ENCODE data around the gene THADA.
"Not testable (repeated sequence)": the region's sequence is repeated elsewhere in the genome, so short reads cannot be mapped to it uniquely, and the experiment has no call there.

The THADA gene

DNA sequence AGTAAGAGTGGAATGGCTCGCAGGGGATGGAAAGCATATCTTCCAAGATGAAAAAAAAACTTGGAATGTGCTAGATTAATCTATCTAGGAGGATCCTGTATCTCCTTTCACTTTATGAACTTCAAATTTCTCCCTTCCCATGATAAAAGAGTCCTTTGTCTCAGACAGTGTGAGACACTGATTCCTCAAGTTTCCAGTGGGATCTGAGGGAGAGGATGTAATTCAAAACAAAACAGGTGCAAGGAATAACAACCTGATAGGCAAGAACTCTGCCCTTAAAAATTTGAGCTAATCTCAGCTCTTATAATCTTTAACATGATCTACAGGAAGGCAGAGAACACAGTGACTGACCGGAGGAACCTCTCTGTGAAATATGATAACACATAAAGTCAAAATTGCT lies 207.5 kb downstream of the THADA start:
- no peak for DNase-seq (ENCODE audit: low read depth, low spot score)

DNA sequence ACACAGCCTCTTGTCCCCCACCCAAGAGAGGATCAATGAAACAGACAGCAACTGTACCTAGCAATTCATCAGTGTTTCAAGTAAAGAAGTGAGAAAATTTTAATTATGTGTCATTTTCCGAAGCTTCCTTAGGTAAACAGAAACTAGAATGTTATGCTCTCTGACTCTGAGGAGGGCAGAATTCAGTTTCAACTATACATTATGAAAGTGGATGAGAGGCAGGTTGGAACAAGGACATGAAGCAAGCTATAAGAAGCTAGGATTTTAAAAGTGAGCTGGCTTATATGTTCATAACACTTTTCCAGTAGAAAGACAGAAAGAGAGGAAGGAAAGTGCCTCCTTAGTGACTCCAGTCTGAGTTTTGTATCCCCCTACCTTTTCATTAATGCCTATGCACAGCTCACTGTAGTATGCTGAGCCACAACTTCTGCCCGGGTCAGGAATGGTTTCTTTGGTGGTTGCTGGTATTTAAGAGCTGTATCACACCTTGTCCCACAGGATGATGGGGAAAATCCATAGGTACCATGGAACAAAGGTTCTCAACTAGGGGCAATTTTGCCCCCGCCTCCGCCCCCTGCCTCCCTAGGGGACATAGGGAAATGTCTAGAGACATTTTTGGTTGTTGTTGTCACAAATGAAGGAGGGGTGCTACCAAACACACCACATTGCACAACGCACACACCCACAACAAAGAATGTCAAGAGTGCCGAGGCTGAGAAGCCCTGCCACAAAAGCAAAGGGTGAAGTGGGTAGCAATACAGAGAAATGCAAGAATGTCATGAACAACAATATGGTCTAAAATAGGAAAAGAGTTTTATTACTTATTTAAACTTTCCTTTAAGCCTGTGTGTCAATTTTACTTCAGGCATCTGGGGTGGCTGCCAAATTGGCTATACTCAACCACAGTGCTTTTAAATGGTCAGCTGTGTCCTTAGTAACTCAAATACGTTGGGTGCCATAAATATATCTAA lies 208.5 kb downstream of the THADA start:
- DNase-seq (ENCODE audit: low read depth, low spot score), result no peak

DNA sequence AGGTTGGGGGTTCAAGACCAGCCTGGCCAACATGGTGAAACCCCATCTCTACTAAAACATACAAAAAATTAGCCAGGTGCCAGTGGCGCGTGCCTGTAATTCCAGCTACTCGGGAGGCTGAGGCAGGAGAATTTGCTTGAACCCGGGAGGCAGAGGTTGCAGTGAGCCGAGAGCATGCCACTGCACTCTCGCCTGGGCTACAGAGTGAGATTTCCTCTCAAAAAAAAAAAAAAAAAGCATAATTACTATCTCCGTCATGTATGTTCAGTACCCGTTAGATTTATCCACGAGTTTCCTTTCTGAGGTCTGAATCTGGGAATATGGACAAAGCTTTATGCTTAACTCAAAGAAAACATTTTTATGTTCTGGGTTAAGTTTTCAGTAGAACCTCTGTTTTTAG lies 209.2 kb downstream of the THADA start:
- DNase-seq (ENCODE audit: low read depth, low spot score), result not testable (repeated sequence)

DNA sequence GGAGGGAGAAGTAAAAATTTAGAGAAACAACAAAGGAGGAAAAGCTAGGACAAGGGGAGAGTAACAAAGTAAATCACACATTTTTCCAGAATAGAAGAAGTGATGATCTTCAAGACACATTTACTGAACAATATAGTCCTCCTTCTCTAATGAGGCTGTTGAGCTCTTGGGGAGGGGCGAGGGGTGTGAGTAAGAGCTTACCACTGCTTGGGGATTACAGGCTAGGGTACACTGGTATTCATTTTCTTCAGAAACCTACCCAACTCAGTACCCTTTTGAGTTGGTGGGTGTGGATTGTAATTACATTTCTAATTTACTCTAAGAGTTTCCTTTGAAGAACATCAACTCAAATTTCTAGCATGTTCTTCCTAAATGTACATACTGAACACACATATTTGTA lies 211.7 kb downstream of the THADA start:
- DNase-seq (ENCODE audit: low read depth, low spot score), result no peak

DNA sequence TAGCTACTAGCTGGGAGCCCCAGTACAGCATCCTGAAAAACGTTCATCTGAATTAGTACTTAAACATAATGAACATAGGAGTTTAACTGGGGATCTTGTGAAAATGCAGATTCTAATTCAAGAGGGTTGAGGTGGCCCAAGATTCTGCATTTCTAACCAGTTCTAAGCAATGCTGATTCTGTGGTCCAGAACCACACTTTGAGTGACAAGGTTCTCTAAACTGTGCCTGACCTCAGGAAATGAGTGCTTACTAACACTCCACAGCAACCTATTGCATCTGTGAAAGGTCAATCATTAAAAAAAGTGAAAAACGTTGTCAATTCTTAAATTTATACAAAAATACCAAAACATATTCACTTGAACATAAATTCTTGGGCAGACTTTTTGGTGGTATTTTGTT lies 212.3 kb downstream of the THADA start:
- DNase-seq (ENCODE audit: low read depth, low spot score), result no peak

DNA sequence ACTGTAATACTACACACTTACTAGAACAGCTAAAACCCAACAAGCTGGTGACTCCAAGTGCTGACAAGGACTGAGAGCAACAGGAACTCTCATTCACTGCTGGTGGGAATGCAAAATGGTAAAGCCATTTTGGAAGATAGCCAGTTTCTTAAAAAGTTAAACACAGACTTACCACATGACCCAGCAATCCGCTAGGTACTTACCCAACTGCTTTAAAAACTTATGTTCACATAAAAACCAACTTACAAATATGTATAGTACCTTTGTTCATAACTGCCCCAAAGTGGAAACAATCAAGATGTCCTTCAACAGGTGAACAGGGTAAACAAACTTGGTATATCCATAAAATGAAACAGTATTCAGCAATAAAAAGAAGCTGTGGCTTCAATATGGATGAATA lies 216.3 kb downstream of the THADA start:
- DNase-seq (ENCODE audit: low read depth, low spot score), result no peak

DNA sequence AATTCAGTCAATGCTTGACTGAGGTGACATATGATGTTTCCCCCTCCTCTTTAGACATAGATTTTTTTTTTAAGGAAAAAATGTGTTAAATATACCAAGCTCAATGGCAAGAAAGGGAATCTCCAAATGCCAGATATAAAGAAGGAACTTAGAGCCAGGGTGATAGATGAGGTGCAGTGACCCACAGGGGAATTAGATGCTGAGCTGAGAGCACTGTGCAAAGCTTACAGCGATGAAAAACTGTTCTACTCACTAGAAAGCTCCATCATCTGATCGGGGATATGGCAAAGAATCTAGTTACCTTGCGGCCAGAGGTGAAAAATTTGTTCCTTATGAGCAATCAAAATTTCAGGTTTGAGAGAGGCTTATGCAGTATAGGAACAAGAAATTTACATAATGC lies 218.5 kb downstream of the THADA start:
- no peak for DNase-seq (ENCODE audit: low read depth, low spot score)

DNA sequence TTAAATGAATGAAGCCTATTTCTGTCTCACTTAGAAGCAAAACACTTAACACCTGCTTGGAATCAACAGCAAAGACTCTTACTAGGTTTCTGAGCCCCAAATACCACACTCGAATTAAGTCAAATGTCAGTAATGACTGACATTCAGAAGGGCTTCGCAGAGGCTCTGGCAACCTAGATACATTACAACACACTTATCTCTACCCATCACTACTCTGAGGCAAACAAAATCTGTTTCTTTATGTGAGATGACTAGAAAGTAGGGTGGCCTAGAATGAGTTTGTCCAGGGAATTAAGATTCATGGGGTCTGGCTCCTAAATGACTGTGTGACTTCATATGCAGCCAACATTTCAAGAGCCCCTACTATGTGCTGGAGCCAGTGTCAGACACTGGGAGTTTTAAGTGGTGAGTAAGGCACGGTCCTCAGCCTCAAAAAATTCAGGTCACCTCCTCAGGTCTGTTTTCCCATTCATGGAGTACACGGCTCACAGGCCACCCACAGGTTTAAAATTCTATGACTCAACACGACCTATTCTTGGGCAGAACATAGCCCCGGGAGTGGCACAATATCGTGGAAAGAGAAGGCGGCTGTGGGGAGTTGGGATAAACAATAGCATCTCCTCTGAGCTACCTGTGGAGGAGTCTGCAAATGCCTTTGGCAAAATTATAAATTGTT lies 219.2 kb downstream of the THADA start:
- DNase-seq (ENCODE audit: low read depth, low spot score), result no peak

DNA sequence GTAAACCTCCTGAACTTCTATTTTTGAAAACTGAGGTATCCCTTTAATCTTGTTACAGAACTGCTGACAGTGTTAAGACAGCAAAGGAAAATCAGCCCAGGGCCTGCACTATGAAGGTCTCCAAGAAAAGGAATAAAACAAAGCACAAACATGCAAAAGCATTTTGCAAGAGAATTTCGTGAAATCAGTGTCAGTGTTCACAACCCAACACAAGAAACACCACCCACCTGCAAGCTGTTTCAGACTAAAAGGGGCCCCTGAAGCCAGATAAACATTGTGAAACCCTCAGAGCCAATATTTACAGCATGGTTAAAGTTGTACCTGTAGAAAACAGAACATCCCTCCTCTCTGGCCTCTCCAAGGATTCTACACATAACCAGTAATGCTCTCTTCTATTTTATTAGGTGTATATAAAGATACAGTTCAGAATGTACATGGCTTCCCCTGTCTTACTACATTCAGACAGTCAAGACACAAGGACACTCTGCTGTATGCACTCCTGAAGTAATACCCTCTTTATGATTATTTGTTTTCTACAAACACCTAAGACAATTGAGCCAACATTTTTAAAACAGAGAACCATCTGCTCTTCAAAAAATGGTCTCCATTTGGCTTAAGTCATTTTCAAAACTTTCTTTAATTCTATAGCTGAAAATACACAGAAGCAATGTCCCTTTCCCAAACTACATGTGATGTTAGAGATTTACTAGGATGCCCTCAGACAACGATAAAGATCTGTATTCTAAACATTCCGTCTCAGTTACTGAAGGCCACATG lies 219.9 kb downstream of the THADA start:
- no peak for DNase-seq (ENCODE audit: low read depth, low spot score)

DNA sequence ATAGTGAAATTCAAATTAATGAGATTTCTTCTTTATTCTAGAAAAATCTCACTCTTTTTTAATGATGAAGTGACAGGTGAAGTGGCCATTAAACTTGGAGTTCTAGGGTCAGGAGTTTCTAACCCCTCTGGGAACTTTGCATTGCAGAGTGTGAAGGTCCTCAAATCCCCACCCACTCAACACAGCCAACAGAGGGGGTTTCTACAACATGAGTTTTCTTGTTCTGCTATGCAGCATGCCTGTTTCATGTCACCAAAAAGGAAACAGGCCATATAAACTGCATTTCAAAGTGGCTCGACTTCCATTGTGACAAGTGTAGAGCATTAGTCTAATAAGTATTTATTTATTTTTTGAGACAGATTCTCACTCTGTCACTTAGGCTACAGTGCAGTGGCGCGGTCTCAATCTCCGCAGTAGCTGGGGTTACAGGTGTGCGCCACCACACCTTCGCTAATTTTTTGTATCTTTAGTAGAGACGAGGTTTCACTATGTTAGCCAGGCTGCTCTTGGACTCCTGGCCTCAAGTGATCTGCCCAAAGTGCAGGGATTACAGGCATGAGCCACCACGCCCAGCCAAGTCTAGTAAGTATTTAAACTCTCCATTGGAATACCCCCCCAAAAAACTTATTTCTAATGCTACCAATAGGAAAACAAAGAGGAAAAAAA lies 223.3 kb downstream of the THADA start:
- no peak for DNase-seq (ENCODE audit: low read depth, low spot score)

DNA sequence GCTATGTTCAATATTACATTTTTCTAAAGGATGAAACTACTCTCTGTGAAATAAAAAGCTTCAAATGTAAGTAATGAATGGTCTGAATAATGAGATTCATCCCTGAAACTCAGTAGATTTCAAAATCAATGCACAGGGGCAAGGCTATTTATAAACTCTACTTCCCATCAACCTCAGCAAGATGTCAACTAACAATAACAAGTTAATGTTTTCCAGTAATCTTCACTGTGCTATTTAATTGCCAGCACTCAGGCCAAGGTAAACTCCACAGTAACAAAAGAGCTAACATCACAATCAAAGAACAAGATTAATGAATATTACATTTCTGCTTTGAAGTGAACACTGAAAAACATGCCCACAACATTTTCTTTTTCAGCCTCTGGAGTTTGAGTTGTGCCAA lies 225.1 kb downstream of the THADA start:
- no peak for DNase-seq (ENCODE audit: low read depth, low spot score)

DNA sequence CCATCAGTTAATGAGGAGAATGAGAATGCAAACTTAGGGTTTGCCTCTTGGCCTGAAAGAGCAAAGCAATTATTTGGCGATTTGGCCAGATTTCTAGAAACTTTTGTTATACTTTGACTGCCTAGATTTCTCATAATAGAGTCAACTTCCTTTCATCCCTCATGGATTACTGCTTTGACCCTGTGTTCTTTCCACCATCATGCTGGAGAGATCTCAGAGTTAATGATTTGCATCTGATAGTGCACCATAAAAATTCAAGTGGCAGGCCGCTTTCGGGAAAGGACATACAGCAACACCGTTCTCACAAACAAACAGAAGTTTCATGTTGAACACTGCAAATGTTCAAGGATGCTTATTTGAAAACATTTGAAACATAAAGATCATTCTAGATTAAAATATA lies 225.7 kb downstream of the THADA start:
- DNase-seq (ENCODE audit: low read depth, low spot score), result no peak

DNA sequence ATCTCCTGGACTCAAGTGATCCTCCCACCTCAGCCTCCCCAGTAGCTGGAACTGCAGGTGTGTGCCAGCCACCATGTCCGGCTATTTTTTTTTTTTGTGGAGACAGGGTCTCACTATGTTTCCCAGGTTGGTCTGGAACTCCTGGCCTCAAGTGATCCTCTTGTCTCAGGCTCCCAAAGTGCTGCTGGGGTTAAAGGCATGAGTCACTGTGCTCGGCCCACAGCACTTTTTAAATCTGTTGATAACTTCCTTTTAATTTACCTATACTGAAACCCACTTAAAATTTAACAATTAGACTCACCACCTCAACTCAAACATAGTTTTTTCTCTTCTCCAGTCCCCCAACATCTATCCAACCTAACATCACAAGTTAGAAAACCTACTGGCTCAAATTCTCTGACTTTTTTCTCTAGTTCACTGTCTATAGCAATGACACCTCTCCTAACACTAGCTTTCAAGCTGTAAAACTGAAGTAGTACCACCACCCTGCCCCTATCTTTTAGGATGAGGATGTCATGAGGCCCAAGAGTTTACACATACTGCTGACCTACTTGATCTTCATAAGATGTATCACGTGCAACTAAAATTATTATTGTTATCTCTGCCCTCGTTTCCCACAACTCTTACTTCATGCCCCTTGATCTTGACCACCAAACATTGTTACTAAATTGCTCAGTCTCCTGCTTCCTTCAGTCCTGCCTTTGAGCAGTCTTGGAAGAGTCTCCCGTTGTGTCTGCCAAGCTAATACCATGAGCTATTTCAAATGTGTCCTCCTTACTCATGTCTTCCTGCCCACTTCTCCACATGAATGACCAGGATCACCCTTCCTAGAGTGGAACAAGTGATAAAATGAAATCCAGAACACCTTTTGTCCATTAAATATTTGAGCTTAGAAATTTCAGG lies 227.1 kb downstream of the THADA start:
- DNase-seq (ENCODE audit: low read depth, low spot score), result no peak

DNA sequence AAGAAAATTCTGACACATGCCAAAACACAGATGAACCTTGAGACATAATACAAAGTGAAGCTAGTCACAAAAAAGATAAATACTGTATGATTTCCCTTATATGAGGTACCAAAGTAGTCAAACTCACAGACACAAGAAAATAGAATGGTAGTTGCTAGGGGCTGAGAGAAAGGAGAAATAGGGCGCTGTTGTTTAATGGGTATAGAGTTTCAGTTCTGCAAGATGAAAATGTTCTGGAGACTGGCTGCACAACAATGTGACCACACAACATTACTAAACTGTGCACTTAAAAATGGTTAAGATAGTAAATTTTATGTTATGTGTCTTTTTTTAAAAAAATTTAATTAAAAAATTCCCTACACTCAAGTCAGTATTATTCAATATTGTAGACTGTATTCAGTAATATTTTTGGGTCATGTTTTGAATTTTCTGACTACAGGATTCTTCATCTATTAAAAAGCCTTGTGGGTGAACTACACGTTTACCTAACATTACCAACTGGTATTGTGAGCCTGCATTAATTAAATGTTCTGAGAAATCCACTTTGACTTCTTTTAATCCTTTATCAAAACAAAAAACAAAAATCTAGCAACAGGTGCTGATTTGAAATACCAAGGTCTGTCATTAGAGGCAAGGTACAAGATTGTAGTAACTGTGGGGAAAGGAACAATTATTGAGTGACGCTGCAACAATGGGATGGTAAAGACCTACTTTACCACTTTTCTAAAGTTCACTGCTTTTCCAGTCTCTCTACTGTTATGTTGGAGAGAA lies 228.6 kb downstream of the THADA start:
- DNase-seq (ENCODE audit: low read depth, low spot score), result no peak

DNA sequence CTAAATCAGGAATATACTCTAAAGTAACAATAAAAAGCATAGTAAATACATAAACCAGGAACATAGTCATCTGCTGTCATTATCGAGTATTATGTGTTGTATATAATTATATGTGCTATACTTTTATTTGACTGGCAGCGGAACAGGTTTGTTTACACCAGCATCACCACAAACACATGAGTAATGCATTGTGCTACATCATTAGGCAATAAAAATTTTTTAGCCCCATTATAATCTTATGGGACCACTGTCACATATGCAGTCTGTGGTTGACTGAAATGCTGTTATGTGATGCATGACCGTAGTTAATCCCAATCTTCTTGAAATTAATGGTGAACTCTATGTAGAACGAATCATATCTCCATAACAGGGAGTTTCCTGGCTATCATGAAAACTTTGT lies 232.7 kb downstream of the THADA start:
- DNase-seq (ENCODE audit: low read depth, low spot score), result no peak

DNA sequence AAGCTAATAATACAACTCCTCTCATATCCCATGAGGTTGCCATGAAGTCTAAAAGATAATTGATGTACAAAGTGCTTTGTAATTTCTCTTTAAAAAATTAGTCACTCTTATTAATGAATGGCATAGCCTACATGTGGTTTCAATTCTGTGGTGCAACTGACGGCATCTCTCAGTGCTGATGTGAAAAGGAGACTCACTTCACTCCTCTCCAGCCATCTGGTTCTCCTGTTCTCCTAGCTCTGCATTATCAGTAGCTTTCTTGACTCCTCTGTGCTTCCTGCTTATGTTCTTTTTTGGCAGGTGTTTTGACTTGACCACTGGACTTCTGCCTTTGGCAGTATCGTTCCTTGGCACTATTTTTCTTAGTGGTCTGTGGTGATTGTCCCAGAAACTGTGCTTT lies 234.6 kb downstream of the THADA start:
- DNase-seq (ENCODE audit: low read depth, low spot score), result no peak

DNA sequence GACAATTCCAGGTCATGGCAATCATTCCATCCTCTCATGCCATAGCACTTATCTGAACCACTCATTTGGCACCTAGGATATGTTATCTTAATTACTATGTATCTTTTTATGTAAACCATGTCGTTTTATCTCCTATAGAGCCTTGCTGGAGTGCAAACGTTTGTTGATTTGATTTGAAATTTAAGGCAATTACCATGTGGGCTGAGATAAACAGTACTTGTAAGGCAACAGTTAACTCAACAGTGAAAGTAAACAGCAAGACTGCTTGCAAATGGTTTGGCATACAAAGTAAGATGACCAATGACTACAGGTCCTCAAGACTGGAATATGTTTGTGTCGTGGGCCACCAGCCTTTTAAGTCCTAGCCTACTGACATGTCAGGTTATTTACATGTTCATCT lies 235.7 kb downstream of the THADA start:
- no peak for DNase-seq (ENCODE audit: low read depth, low spot score)

DNA sequence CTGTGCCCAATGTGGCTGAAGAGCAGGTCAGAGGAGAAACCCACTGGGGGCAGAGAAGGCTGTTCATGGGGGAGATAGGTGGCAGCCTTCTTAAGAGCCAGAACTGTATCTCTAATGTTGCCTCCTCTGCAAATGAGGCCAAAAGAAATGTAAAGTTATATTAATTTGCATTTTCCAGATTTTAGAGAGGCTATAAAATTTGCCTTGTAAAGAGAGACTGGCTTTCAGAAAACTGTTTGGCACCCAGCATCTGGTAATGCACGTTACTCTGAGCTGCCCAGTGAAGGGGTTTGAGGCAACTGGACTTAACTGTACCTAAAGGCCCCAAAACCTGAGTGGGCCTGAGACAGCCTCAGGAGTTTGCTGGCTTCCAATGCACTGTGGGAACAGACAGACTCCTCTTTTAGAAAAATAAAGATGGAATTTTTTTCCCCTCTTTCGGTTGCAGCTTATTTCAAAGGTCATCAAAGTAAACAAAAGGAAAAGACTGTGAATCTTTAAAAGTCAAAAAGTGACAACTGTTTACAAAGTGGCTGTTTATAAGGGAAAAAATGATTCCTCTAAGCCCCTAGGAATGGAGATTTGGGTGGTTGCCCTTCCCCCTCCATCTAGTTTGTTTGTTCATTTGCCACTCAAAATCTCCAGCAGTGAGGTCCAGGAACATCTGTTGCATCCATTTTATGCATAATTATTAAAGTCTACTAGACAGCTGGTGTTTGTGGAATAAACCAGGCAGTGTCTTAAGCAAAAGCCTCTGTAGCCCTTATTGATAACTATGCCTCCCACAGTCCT lies 237.2 kb downstream of the THADA start:
- no peak for DNase-seq (ENCODE audit: low read depth, low spot score)

DNA sequence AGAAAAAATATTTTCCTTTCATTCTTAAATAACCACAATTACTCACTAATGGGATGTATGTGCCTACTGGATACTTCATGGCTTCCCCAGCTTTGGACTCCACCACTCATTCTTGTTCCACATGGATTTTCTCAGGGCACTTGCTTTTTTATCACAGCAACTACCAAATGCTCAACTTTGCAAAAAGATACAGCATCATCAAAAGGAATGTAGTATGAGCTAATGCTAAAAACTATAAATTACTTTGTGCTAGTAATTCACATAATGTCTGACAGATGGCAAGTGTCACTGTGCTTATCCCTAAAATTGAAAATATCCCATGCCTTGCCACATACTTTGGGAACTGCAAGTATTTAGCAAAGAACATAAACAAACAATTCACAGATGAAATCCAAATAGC lies 239.1 kb downstream of the THADA start:
- no peak for DNase-seq (ENCODE audit: low read depth, low spot score)
